ELR (cell line): ENCODE data around the gene ZNF488.

Source experiments
- DNase-seq: peaks from one replicate; pipeline ENCODE4 v3.0.0-alpha.2; 2015; ENCODE audit warnings: low read depth

ZNF488 gene

DNA sequence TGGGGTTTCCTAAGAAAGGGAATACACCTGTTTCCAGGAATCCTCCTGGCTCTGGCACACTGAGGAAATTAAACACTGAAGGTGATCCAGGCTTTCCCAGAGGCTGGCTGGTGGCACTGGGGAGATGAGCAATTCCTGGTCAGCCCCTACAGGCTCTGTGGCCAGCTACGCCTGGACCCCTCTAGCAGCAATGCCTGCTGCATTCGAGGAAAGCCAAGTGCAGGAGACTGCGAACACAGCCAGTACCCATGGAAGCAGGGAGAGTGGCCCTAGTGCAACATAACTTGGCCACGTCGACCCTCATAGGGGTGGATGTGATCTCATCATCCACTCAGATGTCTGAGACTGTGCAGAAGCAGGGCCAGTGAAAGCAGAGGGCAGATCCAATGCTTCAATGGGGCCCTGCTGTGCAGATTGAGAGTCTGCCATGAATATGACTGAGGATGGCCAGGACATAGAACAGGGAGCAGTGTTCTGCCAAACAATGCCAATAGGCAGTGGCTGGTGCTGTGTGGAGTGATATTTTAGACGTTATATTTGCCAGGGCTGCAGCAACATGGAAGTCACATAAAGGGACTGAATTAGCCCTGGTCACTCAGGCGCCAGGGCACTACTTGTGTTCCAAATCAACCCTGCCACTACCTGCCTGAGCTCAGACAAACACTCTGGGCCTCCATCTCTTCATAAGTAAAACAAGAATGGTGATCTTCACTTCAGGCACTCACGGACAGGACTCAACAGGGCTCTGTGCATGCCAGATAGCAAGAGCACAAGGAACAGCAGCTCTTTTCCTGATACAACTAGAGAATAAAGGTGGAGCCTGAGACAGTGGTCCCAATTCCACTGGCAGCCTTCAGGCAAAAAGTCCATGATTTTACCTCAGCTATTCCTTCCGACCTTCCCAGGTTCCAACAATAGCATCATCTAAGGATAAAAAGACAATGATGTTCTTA is 2.4 kb downstream of the ZNF488 start:
- no peak for DNase-seq

DNA sequence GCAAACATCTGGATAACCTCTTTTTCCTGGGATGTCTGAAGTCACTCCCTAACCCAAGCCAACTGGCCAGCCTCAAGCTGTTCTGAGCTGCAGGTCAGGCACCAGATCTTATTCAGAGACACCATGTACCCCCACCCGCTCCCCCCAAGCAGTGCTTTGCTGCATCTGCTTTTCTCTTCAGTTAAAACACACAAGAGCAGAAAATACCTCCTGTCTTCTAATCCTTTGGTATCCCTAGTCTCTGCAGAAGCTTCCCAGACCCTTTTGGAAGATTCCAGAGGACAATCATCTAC is 3.0 kb downstream of the ZNF488 start:
- DNase-seq, result no peak

DNA sequence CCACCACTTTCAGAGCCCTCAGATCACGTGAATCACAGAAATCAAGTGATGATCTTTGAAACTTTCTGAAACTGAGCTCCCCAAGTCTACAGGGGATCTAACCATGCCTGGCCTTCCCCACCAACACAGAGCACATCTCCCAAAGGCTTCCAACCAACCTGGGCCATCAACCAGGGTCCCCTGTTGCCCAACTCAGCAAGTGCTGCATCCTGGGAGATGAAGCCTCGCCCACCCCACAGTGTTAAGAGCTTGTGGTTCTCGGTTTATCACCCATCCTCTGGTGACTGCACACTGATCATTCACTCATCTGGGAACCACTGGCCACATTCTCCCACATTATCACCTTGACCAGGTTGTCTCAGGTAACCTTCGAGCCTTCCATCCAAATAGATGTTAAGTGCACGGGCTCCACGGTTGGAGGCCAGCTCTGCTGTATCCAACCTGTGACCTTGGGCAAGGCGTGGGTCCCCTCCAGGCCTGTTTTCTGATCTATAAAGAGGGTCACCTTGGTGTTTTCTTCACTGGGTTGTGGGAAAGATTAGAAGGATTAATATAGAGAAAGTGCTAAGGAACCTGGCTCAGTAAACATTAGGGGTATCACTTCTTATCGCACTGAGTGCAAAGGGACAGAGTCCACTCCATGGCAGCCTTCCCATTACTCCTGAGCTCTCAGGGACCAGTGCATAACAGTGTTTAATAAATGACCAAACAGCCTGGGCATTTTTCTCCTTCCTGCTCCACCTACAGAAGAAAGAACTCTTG is 3.6 kb downstream of the ZNF488 start:
- DNase-seq, result no peak

DNA sequence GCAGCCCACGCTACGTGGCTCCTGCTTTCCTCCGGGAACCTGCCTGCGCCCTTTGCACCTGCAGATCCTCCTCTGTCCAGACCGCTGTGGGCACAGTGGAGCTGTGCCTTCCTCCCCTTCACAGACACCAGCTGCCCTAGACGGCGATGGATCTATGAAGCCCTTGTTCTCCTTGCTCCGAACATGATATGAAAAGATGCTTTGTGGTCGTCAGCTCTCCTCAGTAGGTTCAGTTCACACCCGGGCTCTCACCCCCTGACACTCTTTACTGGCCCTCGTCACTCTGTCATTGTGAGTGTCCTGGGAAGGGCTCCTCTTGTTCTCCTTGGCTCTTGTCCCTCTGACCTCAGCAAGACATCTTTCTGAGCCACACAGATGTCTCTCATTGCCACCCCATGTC is 4.2 kb downstream of the ZNF488 start:
- DNase-seq, result no peak

DNA sequence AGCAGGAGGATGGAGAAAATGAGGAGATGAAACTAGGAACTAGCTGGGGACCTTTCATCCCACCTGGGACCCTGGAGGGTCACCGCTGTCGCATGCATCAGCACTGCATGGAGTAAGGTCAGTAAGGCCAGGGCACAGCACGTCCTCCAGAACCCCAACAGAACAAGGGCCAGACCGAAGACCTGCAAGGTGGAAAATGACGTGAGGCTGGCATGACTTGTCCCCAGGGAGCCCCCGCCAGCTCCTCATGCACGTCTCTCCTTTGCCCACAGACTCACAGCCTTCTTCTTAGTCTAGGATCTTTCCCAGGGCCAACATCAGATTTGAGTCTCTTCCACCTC is 4.7 kb downstream of the ZNF488 start:
- no peak for DNase-seq

DNA sequence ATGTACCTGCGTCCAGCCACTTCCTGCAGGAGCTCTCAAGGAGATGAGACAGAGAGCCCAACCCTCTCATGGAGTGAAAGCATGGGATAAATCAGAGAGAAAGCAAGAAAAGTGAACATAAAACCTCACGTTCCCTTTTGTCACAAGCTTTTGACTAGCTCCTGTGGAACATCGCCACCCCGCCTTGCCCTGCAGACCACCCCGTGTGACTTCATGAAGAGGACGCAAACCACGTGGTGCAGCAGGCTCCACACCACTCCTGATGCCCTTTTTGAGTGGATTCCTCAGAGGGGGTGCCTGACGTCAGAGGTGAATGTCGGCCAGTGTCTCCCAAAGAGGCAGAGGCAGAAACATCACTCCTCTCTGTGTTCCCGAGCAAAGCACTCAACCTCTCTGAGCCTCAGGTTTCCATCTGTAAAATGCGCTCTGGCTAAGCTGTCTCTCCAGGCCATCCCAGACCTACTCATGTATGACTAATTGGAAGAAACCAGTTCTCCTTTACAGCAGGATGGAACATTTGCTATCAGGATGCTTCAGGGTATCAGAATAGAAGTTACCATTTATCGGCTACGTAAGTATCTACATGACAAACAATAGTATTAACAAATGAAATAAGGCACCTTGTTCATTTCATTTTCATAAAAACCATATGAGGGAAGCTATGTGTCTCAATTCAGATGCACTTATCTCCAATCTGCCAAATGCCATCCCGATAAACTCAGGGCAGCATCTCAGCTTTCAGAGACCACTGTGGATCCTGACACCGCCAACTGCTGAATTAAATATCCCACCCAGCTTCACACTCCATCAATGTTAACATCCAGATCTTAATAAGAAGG is 5.3 kb downstream of the ZNF488 start:
- no peak for DNase-seq

DNA sequence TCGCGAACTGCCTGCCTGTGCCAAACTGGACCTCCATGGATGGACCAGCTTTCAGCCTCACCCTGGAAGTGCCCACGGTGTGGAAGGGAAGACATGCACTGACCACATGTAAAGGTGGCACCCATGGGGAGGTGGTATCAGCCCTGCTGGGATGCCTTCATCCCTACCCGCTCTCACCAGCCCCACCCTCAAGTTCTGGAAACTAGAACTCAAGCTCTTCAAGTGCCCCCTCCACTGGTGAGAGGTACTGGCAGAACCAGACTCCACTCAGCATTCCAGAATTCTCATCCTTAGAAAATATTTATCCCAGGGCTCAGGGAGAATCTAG is 5.9 kb downstream of the ZNF488 start:
- DNase-seq, result no peak

DNA sequence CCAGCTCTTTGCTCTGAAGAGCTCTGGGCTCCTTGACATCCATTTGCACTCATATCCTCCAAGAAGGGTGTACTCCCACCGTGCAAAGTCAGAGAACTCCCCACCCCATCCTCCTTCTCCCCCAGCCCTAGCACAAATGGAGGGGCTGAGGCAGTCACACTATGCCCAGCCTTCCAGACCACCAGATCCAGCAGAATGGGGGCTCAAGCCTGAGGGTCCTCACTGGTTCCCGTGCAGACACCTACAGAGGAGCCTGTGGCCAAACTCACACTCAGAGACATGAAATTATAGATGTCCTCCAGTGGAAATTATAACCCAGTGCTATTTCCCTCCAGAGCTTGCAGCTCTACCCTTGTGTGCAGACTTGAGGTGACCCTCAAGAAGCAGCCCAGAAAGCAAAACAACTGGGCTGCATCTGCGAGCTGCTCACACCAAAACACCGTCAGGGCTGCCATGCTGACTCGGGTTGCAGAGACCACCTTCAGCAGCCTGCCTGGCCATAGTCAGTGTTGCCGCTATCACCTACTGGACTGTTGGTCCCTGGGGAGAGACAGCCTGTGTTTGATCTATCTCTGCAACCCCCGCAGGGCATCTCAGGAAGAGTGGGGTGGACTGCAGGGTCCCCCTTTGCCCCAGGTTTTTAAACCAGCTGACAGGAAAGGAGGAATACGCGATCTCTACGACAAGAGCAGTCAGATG is 7.4 kb downstream of the ZNF488 start:
- no peak for DNase-seq

DNA sequence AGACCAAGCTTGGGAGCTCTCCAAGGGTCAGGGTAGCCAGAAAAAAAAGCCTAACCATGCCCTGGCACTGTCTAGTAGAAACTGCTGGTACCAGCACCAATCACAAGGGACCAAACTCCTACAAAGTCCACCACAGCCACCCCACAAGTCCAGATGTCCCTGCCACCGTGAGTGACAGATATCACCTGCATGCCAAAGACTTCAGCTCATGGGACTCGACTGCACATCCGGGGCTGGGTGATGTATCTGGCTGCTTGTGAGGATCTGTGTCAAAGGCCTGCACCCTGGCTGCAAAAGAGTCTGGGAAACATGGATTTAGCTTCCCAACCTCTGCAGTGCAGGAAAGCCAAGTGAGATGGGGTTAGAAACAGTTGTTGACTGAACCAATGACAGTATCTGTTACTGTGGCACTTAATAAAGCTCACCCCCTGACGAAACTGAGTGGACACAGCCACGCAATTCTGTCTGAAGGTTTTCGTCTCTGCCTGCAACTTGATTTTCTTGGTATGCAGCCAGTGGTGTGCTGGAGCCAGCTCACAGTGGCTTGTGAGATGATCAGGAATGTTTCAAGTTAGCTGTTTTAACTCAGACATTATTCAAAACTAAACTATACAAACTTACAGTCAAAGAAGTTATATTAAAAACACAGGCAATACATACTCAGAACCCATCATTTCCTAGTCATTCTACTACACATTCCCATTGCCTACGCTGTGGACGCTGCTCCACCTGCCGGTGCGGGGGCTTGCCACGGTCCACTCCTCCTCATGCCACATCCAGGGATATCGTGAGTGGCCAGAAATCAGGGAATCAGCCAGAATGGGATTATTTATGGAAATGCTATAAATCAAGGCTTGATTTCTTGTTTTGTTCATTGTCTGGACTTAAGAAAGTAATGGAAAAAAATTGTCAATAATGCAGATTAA is 9.2 kb downstream of the ZNF488 start:
- DNase-seq, result no peak

DNA sequence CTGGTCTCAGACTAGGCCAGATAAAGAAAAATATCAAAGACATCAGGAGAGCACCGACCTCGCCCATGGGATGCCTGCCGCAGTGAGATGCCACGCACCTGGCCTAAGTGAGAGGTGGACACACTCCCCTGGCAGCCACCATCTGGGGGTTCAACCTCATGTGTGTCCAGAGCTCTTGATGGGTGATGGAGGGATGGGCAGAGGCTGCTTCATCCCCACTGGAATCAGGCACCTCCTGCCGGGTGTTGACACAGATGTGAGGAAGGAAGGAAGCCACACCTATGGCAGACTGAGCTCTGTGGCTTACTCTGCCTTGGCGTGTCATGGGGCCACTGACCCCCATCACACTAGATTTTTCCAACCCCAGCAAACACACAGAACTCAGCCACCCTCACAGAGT is 11.4 kb downstream of the ZNF488 start:
- DNase-seq, result no peak

DNA sequence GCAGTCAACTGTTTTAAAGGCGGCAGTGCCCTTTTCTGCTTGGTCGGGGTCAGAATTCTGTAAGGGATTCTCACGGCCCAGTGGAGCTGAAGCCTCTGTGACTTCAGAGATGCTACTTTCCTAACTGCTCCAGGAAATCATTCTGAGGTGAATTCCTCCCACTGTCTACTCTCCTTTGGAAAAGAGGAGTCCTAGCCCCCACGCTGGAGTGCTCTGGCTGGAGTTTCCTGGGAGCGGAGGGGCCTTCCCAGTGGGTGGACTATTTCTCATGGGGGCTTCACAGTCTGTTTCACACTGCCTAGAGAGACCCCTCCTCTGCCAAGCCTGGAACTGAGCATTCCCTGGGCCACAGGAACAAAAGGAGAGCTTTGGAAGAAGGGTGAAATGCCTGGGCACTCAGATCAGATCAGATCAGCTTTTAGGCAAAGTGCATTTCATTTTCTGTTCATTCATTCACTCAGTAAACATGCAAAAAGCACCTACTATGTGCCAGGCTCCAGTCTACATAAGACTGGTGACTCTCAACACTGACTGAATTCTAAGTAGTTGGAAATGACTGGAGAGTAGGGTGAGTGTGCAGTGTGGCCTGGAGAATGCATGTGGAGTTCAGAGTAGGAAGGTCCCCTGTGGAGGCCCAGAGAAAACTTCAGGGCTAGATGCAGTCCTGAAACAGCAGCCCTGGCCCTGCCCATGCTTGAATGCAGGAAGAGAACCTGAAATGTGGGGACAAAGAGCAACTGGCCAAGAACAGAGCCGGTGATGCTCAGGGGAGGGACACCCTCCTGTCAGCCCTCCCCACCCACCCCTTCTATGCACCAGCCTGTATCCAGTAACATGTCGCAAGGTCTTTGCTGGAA is 12.2 kb downstream of the ZNF488 start:
- no peak for DNase-seq

DNA sequence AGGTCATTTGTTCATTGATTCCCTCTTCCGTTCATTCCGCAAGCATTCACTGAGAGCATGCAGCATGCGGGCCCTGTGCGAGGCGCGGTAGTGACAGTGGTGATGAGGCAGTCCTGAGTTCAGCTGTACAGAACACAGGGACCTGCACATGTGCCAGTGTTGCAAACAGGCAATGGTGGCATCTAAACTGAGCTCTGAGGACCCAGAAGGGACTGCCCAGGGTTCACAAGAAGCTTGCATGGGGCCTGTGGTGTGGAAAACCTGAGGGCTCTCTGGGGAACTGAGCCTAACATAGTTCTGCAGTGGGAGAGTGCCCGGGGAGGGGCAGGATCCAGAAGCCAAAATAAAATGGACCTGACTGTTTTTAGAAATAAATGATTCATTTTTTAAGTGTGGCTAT is 13.2 kb downstream of the ZNF488 start:
- no peak for DNase-seq

DNA sequence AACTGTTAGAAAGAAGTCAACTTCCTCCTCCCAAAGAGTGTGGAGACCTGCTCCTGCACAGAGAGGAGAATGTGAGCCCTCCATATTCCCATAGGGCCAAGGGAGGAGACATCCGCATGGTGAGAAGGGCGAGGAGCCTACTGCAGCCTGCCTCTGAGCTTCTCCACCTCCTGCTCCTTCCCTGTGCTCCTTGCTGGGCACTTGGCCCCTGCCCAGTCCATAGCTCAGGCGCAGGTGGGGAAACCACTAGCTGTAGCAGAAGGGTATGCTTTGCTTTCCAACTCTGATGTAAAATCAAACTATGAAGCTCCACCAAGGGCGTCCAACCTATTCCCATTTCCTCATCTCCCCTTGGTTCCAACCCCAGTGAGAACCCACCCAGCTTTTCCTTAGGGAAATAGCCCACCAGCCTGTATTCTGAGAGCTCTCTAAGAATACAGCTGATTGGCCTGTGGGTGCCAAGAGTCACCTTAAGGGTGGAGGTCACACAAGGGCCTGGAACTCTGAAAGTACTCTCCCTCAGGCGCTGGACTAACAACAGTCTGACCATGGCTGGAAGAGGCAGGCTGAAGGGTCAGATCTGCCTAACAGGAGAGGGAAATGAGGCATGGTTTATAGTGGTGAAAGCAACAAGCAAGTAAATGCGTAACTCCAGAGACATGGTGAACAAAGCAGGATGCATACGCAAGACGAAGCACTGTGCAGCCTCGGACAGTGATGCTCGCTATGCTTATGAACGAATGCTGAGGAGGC is 13.9 kb downstream of the ZNF488 start:
- DNase-seq, result no peak

DNA sequence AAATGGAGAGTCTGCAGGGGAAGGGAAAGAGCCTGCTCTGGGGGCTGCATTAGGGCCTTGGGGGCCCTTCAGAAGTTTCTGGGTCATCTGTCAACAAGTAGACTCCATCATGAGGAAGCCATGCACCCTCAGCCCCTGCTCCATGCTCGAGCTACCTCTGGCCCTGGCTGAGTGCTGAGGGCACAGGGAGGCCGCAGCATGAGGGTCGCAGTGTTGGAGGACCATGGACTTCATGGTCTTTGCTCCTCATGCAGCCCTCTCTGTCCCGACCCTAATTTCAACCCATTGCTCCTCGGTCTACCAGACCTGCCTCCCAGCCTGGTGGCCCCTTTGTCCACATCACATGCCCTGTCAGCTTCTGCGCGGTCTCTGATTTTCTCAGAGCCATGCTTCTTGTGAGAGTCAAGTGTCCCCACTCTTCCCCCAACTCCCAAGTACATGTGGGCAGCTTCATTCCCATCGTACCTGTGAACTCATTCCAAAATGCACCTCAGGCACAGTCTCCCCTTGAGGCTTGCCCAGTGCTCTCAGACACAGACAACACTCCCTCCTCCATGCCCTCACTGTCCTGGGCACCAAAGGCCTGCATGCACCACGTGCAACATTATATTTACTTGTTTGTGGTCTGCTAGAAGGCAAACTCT is 14.7 kb downstream of the ZNF488 start:
- no peak for DNase-seq

DNA sequence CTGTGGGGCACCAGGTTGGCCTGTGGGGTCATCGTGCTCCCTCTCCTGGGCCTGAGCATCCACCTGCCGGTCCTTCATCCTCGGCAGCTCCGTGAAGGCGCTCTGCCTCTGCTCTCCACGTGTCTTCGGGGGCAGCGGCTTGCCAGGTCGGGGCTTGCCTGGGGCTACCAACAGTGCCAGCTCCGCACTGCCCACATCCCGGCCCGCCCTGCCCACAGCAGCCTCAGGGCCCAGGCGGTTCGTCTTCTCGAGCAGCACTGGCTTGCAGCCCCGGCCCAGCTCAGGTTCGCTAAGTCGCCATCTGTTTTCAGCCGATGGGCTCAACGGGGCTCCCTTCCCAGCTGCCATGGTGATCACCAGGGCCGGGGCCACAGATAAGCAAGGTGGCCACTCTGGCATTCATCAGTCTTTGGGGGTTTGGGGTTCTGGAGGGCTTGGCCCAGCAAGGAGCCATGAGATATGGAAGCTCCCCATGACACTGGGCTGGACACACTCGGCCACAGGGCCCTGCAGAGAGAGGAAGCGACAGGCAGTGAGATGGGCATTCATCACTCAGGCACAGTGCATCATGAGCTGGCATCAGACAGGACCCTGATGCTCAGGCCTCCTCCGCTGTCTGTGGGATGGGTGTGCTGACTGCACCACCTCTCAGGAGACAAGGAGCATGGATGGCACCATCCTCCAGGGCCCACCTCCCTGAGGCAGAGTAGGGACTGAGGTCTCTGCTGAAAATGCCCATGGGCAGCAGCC is 15.5 kb downstream of the ZNF488 start:
- DNase-seq, result no peak

DNA sequence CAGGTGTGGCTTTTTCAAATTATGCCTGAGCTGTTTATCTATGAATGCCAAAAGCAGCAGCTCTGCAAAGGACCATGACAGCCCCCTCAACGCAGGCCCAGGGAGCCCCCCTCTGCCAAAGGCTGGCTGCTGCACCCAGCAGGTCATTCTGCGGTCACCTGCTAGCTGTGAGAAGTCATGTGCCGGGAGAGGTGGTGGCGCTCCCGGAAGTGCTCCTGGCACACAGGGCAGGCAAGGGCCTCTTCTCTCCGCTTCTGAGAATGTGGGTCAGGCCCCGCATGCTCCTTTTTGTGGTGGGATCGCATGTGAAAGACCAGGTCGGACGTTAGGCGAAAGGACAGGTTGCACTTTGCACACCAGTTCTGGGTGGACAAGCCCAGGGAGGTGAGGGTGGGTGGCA is 16.4 kb downstream of the ZNF488 start:
- DNase-seq, result no peak

DNA sequence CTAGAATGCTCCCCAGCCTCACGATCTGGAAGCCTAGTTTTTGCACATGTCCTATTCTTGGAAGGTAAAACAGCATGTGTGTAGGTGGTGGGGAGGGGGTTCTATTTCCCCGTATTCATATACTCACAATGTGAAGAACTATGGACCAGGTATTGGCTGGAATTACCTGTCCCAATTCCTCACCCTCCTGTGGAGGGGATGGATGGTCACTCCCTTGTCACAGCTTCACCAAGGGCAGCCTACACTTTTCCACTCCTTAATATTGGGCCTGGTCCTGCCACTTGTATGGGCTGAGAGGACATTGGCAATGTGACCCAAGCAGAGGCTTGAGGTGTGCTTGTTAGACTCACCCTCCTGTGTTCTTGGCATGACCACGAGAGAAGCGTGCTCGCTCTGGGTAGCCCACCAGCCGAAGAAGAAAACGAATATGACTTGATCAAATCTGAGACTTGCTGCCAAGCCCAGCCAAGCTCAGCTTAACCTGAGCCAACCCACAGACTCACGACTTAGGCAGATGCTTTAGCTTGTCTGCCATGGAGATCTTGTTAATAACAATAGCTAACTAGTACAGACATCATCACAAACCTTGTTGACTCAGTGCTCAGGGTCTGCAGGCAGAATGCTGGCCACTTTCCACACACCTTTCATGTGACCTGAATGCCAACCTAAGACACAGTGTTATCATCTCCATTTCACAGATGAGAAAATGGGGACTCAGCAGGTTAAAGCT is 17.2 kb downstream of the ZNF488 start:
- no peak for DNase-seq
